Liver (tissue), 9 donors: Measurements from ENCODE around the gene LMX1B. TPM values are rescaled to one million over a fixed set of nuclear protein-coding genes. Genes with fewer than 3 reads are reported as not detected.

Experiments
- DNase-seq: peaks from one replicate; pipeline ENCODE4 v3.0.0-alpha.2; 2017; ENCODE audit warnings: low spot score
- H3K27ac ChIP-seq, 2 donors: one replicate each; pipeline ENCODE4 v1.7.0; 2013; ENCODE audit warnings: inconsistent platforms in 2 of 2, low read length in 2 of 2, control low read depth in 1 of 2, low read depth in 1 of 2, mild to moderate bottlenecking in 1 of 2
- H3K27me3 ChIP-seq, 4 donors: one replicate each; pipeline versions ENCODE4 v1.6.1 to v1.7.0; 2013; ENCODE audit warnings: low read length in 3 of 4, inconsistent platforms in 1 of 4, mild to moderate bottlenecking in 1 of 4, moderate library complexity in 1 of 4; ENCODE audit not compliant: control insufficient read depth in 4 of 4, insufficient read depth in 4 of 4
- H3K36me3 ChIP-seq, 4 donors: one replicate each; pipeline versions ENCODE4 v1.6.1 to v1.7.0; 2013; ENCODE audit warnings: low read length in 3 of 4, mild to moderate bottlenecking in 3 of 4, low read depth in 1 of 4, moderate library complexity in 1 of 4; ENCODE audit not compliant: control insufficient read depth in 4 of 4, insufficient read depth in 3 of 4
- H3K4me1 ChIP-seq, 4 donors: one replicate each; pipeline versions ENCODE4 v1.6.1 to v1.7.0; 2013; ENCODE audit warnings: low read length in 3 of 4, mild to moderate bottlenecking in 3 of 4, moderate library complexity in 1 of 4; ENCODE audit not compliant: control insufficient read depth in 4 of 4, insufficient read depth in 4 of 4
- H3K4me3 ChIP-seq, 3 donors: one replicate each; pipeline versions ENCODE4 v1.6.1 to v1.7.0; 2013; ENCODE audit warnings: low read length in 3 of 3, control low read depth in 1 of 3, low read depth in 1 of 3, mild to moderate bottlenecking in 1 of 3
- H3K9ac ChIP-seq, 2 donors: one replicate each; pipeline ENCODE4 v1.7.0; 2013; ENCODE audit warnings: low read length in 2 of 2, mild to moderate bottlenecking in 2 of 2, moderate library complexity in 2 of 2, control low read depth in 1 of 2, low read depth in 1 of 2
- H3K9me3 ChIP-seq, 4 donors: one replicate each; pipeline versions ENCODE4 v1.6.1 to v1.7.0; 2013; ENCODE audit warnings: low read length in 3 of 4; ENCODE audit not compliant: control insufficient read depth in 4 of 4
- EGR1 ChIP-seq, 2 donors: IDR thresholded peaks; 2 replicates each; pipeline ENCODE4 v1.6.1; 2016 to 2018; ENCODE audit warnings: antibody characterized with exemption in 2 of 2, low read depth in 2 of 2
- FOXA1 ChIP-seq: IDR thresholded peaks from 2 replicates; pipeline ENCODE4 v1.6.1; 2016; ENCODE audit warnings: antibody characterized with exemption
- FOXA2 ChIP-seq: IDR thresholded peaks from 2 replicates; pipeline ENCODE4 v1.6.1; 2016; ENCODE audit warnings: antibody characterized with exemption
- GABPA ChIP-seq, 2 donors: IDR thresholded peaks in 1 of 2; conservative IDR thresholded peaks in 1 of 2; 2 replicates each; pipeline ENCODE4 v1.6.1; 2016; ENCODE audit warnings: antibody characterized with exemption in 2 of 2, mild to moderate bottlenecking in 1 of 2, moderate library complexity in 1 of 2
- HNF4A ChIP-seq, 2 donors: conservative IDR thresholded peaks; 2 replicates each; pipeline ENCODE4 v1.6.1; 2016; ENCODE audit warnings: antibody characterized with exemption in 2 of 2, mild to moderate bottlenecking in 2 of 2
- HNF4G ChIP-seq: IDR thresholded peaks from 2 replicates; pipeline ENCODE4 v1.6.1; 2016; ENCODE audit warnings: antibody characterized with exemption
- JUND ChIP-seq, 2 donors: IDR thresholded peaks; 2 replicates each; pipeline ENCODE4 v1.6.1; 2016; ENCODE audit warnings: antibody characterized with exemption in 2 of 2
- NR2F2 ChIP-seq: IDR thresholded peaks from 2 replicates; pipeline ENCODE4 v1.6.1; 2016; ENCODE audit warnings: antibody characterized with exemption
- RAD21 ChIP-seq, 2 donors: IDR thresholded peaks; 2 replicates each; pipeline ENCODE4 v1.6.1; 2016; ENCODE audit warnings: antibody characterized with exemption in 2 of 2, mild to moderate bottlenecking in 2 of 2
- RXRA ChIP-seq, 2 donors: IDR thresholded peaks; 2 replicates each; pipeline ENCODE4 v1.6.1; 2017 to 2018; ENCODE audit warnings: antibody characterized with exemption in 2 of 2, mild to moderate bottlenecking in 1 of 2
- SP1 ChIP-seq: IDR thresholded peaks from 2 replicates; pipeline ENCODE4 v1.6.1; 2018; ENCODE audit warnings: antibody characterized with exemption, mild to moderate bottlenecking
- TAF1 ChIP-seq: conservative IDR thresholded peaks from 2 replicates; pipeline ENCODE4 v1.6.1; 2016; ENCODE audit warnings: antibody characterized with exemption, mild to moderate bottlenecking
- YY1 ChIP-seq: IDR thresholded peaks from 2 replicates; pipeline ENCODE4 v1.6.1; 2016; ENCODE audit warnings: antibody characterized with exemption, mild to moderate bottlenecking
- WGBS: extraction: QIAGEN DNeasy Blood & Tissue Kit; methylation state at CpG from one replicate; pipeline ENCODE4 v1.1.7; 2013; 5-methylcytosine and 5-hydroxymethylcytosine counted together
- polyA plus RNA-seq, 2 donors: library from polyadenylated mRNA; stranded (reverse) in 1 of 2; unstranded in 1 of 2; fragments of 200-250 nt in 1 of 2; fragments of >200 nt in 1 of 2; fragmentation: Nextera tagmentation in 1 of 2; extraction: Ambion mirVana in 1 of 2; gene quantifications; one replicate each; pipeline versions ENCODE4 v1.2.1 to v1.2.3, GENCODE V29; 2013 to 2015
- total RNA-seq, 2 donors: library from RNA; depleted of rRNA; stranded (reverse); fragments of >200 nt; gene quantifications; one replicate each; pipeline ENCODE4 v1.2.3, GENCODE V29; 2014
- TF ChIP-seq, protein P1 (sequence below): IDR thresholded peaks from 2 replicates; pipeline ENCODE4 v1.6.1; 2016; ENCODE audit warnings: antibody characterized with exemption
- TF ChIP-seq, protein P2 (sequence below): IDR thresholded peaks from 2 replicates; pipeline ENCODE4 v1.6.1; 2016; ENCODE audit warnings: antibody characterized with exemption
- TF ChIP-seq, protein P3 (sequence below): IDR thresholded peaks from 2 replicates; pipeline ENCODE4 v1.6.1; 2016; ENCODE audit warnings: antibody characterized with exemption, mild to moderate bottlenecking
- TF ChIP-seq, protein P4 (sequence below): IDR thresholded peaks from 2 replicates; pipeline ENCODE4 v1.6.1; 2016; ENCODE audit warnings: antibody characterized with exemption
- donor health status: healthy.
- donor health status: healthy.
- donor health status: healthy.
- donor health status: healthy.
- donor health status: healthy.

Gene LMX1B
- total and polyA plus RNA-seq, 4 donors = not detected

DNA sequence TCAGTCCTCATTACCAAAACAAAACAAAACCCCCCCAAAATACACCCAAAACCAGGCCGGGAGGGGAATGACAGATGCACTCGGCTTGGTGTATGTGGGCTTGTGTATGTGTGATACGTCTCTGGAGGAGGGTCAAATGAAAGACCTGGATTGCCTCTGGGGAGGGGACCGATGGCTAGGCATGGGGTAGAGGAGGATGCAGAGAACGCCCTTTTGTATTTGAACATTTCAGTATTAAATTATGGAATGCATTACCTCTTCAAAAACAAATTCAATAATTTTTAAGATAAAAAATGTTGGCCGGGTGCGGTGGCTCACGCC is 61.4 kb downstream of the LMX1B start:
- WGBS = 45% methylated on average over 8 of the region's 8 CpGs
- no peak overlapping the region for H3K9ac ChIP-seq
- no peak for DNase-seq
- TF ChIP-seq, protein P1, sequence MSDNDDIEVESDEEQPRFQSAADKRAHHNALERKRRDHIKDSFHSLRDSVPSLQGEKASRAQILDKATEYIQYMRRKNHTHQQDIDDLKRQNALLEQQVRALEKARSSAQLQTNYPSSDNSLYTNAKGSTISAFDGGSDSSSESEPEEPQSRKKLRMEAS = no peak
- TF ChIP-seq, protein P2, sequence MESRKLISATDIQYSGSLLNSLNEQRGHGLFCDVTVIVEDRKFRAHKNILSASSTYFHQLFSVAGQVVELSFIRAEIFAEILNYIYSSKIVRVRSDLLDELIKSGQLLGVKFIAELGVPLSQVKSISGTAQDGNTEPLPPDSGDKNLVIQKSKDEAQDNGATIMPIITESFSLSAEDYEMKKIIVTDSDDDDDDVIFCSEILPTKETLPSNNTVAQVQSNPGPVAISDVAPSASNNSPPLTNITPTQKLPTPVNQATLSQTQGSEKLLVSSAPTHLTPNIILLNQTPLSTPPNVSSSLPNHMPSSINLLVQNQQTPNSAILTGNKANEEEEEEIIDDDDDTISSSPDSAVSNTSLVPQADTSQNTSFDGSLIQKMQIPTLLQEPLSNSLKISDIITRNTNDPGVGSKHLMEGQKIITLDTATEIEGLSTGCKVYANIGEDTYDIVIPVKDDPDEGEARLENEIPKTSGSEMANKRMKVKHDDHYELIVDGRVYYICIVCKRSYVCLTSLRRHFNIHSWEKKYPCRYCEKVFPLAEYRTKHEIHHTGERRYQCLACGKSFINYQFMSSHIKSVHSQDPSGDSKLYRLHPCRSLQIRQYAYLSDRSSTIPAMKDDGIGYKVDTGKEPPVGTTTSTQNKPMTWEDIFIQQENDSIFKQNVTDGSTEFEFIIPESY = no peak
- TF ChIP-seq, protein P3, sequence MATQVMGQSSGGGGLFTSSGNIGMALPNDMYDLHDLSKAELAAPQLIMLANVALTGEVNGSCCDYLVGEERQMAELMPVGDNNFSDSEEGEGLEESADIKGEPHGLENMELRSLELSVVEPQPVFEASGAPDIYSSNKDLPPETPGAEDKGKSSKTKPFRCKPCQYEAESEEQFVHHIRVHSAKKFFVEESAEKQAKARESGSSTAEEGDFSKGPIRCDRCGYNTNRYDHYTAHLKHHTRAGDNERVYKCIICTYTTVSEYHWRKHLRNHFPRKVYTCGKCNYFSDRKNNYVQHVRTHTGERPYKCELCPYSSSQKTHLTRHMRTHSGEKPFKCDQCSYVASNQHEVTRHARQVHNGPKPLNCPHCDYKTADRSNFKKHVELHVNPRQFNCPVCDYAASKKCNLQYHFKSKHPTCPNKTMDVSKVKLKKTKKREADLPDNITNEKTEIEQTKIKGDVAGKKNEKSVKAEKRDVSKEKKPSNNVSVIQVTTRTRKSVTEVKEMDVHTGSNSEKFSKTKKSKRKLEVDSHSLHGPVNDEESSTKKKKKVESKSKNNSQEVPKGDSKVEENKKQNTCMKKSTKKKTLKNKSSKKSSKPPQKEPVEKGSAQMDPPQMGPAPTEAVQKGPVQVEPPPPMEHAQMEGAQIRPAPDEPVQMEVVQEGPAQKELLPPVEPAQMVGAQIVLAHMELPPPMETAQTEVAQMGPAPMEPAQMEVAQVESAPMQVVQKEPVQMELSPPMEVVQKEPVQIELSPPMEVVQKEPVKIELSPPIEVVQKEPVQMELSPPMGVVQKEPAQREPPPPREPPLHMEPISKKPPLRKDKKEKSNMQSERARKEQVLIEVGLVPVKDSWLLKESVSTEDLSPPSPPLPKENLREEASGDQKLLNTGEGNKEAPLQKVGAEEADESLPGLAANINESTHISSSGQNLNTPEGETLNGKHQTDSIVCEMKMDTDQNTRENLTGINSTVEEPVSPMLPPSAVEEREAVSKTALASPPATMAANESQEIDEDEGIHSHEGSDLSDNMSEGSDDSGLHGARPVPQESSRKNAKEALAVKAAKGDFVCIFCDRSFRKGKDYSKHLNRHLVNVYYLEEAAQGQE = no peak
- TF ChIP-seq HNF4G (no peak), HNF4A (conservative IDR thresholded peaks at IDR 0.05) (no peak), GABPA (IDR thresholded peaks at IDR 0.05 in 1 of 2, conservative IDR thresholded peaks at IDR 0.05 in 1 of 2) (no peak), YY1 (no peak)
- H3K36me3 ChIP-seq = no peaks in the 10 kb centered on the region
- H3K4me1 ChIP-seq = no peaks in the 10 kb centered on the region
- H3K27me3 ChIP-seq = peaks cover 4 to 23% (median 6%) of the 10 kb centered on the region in 4 donors
- H3K27ac ChIP-seq = no peak overlapping the region
- H3K9me3 ChIP-seq = no peaks in the 10 kb centered on the region
- no peak overlapping the region for H3K4me3 ChIP-seq

DNA sequence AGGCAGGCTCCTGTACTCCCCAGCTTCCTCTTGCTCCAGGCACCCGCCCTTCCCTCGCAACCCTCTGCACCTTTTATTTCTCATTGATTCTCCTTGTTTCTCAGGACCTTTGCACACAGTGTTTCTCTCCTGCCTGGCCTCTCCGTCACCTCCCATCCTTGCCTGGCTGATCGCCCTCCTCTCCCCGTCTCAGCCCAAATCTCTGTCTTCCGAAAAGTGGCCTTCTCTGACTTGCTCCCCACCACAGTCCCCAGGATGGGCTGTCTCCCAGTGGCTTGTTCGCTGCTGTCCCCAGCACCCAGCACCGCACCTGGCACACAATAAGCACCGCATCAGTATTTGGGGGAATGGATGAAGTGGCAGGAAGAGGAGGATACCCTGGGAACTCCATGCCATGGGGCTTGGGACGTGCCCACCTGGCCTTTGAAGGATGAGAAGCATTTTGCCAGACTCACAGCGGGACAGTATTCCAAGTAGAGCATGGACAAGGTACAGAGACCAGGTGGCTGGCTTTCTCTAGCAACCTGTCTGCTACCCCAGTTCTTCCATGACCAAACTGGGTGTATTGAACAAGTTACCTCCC is 62.5 kb downstream of the LMX1B start:
- H3K9ac ChIP-seq = no peak overlapping the region
- H3K27me3 ChIP-seq = peaks cover 3 to 23% (median 4%) of the 10 kb centered on the region in 4 donors
- no peak overlapping the region for H3K4me3 ChIP-seq
- no peaks in the 10 kb centered on the region for H3K9me3 ChIP-seq
- TF ChIP-seq, protein P2 = no peak
- TF ChIP-seq JUND (IDR thresholded peaks at IDR 0.05) (no peak), TAF1 (no peak), FOXA1 (no peak), HNF4G (no peak), NR2F2 (no peak), RXRA (IDR thresholded peaks at IDR 0.05) (no peak), YY1 (no peak), HNF4A (conservative IDR thresholded peaks at IDR 0.05) (no peak), FOXA2 (no peak), SP1 (no peak), RAD21 (IDR thresholded peaks at IDR 0.05) (no peak), EGR1 (IDR thresholded peaks at IDR 0.05; ENCODE audit: low read depth in 2 of 2) (no peak)
- TF ChIP-seq, protein P4, sequence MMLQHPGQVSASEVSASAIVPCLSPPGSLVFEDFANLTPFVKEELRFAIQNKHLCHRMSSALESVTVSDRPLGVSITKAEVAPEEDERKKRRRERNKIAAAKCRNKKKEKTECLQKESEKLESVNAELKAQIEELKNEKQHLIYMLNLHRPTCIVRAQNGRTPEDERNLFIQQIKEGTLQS = no peak
- TF ChIP-seq, protein P3 = no peak
- TF ChIP-seq, protein P1 = no peak
- H3K36me3 ChIP-seq = no peaks in the 10 kb centered on the region
- 13% methylated on average over 11 of the region's 11 CpGs for WGBS
- no peak for DNase-seq
- H3K27ac ChIP-seq = no peak overlapping the region
- no peaks in the 10 kb centered on the region for H3K4me1 ChIP-seq
